Smooth muscle cell (in vitro differentiated cells): ENCODE data around the gene DDX25. TPM values are rescaled to one million over a fixed set of nuclear protein-coding genes. Genes with fewer than 3 reads are reported as not detected.
"Not testable (repeated sequence)": the region's sequence is repeated elsewhere in the genome, so short reads cannot be mapped to it uniquely, and the experiment has no call there.

Experiments used
- DNase-seq: peaks from one replicate; lab custom pipeline; 2025; ENCODE audit not compliant: unreplicated experiment; lab: John Stamatoyannopoulos, UW
- H2AFZ ChIP-seq: fragments of 200-600 bp; sonication (generic); 2 replicates; pipeline ENCODE4 v1.6.0; 2016; ENCODE audit warnings: antibody characterized with exemption, low read depth, mild to moderate bottlenecking
- H3F3A ChIP-seq: fragments of 200-600 bp; sonication (generic); 2 replicates; pipeline ENCODE4 v1.6.0; 2017; ENCODE audit warnings: antibody characterized with exemption, low read depth
- H3K27ac ChIP-seq: fragments of 200-600 bp; sonication (generic); 2 replicates; pipeline ENCODE4 v1.5.1; 2016; ENCODE audit warnings: low read depth, mild to moderate bottlenecking
- H3K27me3 ChIP-seq: fragments of 200-600 bp; sonication (generic); 2 replicates; pipeline ENCODE4 v1.6.1; 2016; ENCODE audit warnings: low read depth, mild to moderate bottlenecking
- H3K36me3 ChIP-seq: fragments of 200-600 bp; sonication (generic); 2 replicates; pipeline ENCODE4 v1.5.1; 2016; ENCODE audit warnings: low read depth
- H3K4me1 ChIP-seq: fragments of 200-600 bp; sonication (generic); 2 replicates; pipeline ENCODE4 v1.5.1; 2016; ENCODE audit warnings: low read depth
- H3K4me2 ChIP-seq: fragments of 200-600 bp; sonication (generic); 2 replicates; pipeline ENCODE4 v1.6.0; 2016; ENCODE audit warnings: mild to moderate bottlenecking
- H3K4me3 ChIP-seq: fragments of 200-600 bp; sonication (generic); 2 replicates; pipeline ENCODE4 v1.5.1; 2016; ENCODE audit warnings: mild to moderate bottlenecking
- H3K79me2 ChIP-seq: fragments of 200-600 bp; sonication (generic); 2 replicates; pipeline ENCODE4 v1.6.0; 2016; ENCODE audit warnings: low read depth, mild to moderate bottlenecking
- H3K9ac ChIP-seq: fragments of 200-600 bp; sonication (generic); 2 replicates; pipeline ENCODE4 v1.6.0; 2016; ENCODE audit warnings: low read depth
- H3K9me3 ChIP-seq: fragments of 200-600 bp; sonication (generic); replicated peaks from 2 replicates; pipeline ENCODE4 v1.5.1; 2016; ENCODE audit warnings: low read depth
- H4K20me1 ChIP-seq: fragments of 200-600 bp; sonication (generic); 2 replicates; pipeline ENCODE4 v1.6.0; 2016; ENCODE audit warnings: low read depth
- CTCF ChIP-seq: fragments of 200-600 bp; sonication (generic); IDR thresholded peaks from 2 replicates; pipeline ENCODE4 v1.5.1; 2017; ENCODE audit warnings: borderline replicate concordance, mild to moderate bottlenecking, antibody characterized with exemption; ENCODE audit not compliant: insufficient read depth, poor library complexity, severe bottlenecking
- WGBS: methylation state at CpG from one replicate; pipeline ENCODE4 v1.1.7; 2016; ENCODE audit warnings: low lambda C conversion rate; 5-methylcytosine and 5-hydroxymethylcytosine counted together
- polyA plus RNA-seq: library from polyadenylated mRNA; unstranded; fragments of >200 nt; fragmentation: Nextera tagmentation; extraction: Ambion mirVana; gene quantifications from 2 replicates; pipeline ENCODE4 v1.2.1, GENCODE V29; 2016
- total RNA-seq: library from RNA; depleted of rRNA; stranded (reverse); fragments of >200 nt; gene quantifications from 2 replicates; pipeline ENCODE4 v1.2.3, GENCODE V29; 2014

DDX25 gene
- total RNA-seq (0.09 TPM in 1 of 2 replicates, not detected in the other), polyA plus RNA-seq (0.12 TPM in 1 of 2 replicates, not detected in the other)

DNA sequence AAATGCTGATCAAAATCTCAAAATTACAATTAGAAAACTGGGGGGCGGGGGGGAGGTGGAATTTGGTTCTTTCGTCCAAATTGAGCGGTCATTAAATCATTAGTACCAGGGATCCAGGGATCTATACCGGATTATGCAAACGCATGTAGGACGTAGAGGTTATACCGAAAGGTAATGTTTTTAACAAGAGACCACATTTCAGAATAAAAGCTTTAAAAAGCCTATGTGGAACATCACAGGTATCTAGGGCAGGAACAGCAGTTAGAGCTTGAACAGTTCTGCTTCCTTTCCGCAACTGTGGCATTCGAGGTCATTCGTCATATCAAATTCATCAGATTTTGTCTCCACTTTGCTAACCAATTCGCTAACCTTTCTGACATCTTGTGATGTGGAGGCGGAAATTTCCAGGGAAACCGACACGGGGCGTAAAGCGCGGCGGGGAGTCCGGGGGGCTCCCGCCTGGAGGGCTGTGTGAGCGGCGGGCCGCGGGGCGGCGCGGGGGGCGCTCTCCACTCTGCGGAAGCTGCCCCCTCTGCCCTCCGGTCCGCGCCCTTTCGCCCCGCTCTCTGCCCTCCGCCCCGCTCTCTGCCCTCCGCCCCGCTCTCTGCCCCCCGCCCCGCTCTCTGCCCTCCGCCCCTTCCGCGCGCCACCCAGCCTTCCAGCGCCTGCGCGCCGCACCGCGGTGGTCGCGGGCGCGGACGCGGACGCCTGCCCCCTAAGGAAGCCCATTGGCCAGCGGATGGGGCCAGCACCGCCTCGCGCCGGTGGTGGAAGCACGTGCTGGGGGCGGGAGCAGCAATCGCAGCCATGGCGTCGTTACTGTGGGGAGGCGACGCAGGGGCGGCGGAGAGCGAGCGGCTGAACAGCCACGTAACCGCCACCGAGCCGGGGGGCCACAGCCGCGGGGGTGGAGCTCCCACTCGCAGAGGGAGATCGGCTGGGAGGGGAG lies at the start of gene DDX25:
TSS of gene DDX25 (plus strand) at position 798 of the 949 bp plus-strand sequence. CDS start at position 808, 10 bp downstream.
- Histone ChIP-seq H3K4me2 (peak within 1 kb of the TSS; percentile 96), H3K4me3 (peak within 1 kb of the TSS; percentile 69), H3K9ac (no peak within 1 kb of the TSS), H3K27ac (no peak within 1 kb of the TSS), H3K4me1 (peaks cover 13% of the 10 kb centered on the region), H3F3A (peaks cover 9% of the 10 kb centered on the region), H4K20me1 (no peaks in the 10 kb centered on the region), H2AFZ (no peak within 1 kb of the TSS), H3K79me2 (peaks cover 20% of the 10 kb centered on the region), H3K27me3 (peaks cover 37% of the 10 kb centered on the region), H3K36me3 (no peaks in the 10 kb centered on the region), H3K9me3 (no peaks in the 10 kb centered on the region)
- TF ChIP-seq CTCF = no peak
- no peak for DNase-seq
- 5% methylated on average over 64 of the region's 81 CpGs for WGBS

- not testable (repeated sequence) for H3K9ac ChIP-seq, H3K4me1 ChIP-seq, H2AFZ ChIP-seq, H3K27me3 ChIP-seq, H4K20me1 ChIP-seq, H3K4me3 ChIP-seq, H3K36me3 ChIP-seq, H3K27ac ChIP-seq, H3K9me3 ChIP-seq, H3F3A ChIP-seq, H3K4me2 ChIP-seq, DNase-seq, H3K79me2 ChIP-seq
- 81% methylated on average over 9 of the region's 9 CpGs for WGBS
Observed at GRCh38 chr11:125857670-125858069, 46.6 kb upstream of the DDX25 start.

DNA sequence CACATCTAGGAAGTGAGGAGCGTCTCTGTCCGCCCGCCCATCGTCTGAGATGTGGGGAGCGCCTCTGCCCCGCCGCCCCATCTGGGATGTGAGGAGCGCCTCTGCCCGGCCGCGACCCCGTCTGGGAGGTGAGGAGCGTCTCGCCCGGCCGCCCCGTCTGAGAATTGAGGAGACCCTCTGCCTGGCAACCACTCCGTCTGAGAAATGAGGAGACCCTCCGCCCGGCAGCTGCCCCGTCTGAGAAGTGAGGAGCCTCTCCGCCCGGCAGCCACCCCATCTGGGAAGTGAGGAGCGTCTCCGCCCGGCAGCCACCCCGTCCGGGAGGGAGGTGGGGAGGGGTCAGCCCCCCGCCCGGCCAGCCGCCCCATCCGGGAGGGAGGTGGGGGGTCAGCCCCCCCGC lies 41.5 kb upstream of the DDX25 start:
- DNase-seq, H3F3A ChIP-seq, H3K9ac ChIP-seq, H4K20me1 ChIP-seq, H2AFZ ChIP-seq, H3K27ac ChIP-seq, H3K36me3 ChIP-seq, H3K4me1 ChIP-seq, H3K4me3 ChIP-seq, H3K79me2 ChIP-seq, H3K9me3 ChIP-seq, H3K27me3 ChIP-seq, H3K4me2 ChIP-seq: not testable (repeated sequence)
- WGBS = 100% methylated on average over 10 of the region's 33 CpGs

- H3K79me2 ChIP-seq, H3K4me1 ChIP-seq, H4K20me1 ChIP-seq, H3K27ac ChIP-seq, H2AFZ ChIP-seq, H3K9me3 ChIP-seq, H3K9ac ChIP-seq, H3K36me3 ChIP-seq, H3K4me3 ChIP-seq, H3F3A ChIP-seq, DNase-seq, H3K4me2 ChIP-seq, H3K27me3 ChIP-seq: not testable (repeated sequence)
- WGBS = 98% methylated on average over 4 of the region's 4 CpGs
Observed at GRCh38 chr11:125865354-125865753, 39.0 kb upstream of the DDX25 start.

- Histone ChIP-seq H3K9ac (no peak overlapping the region), H4K20me1 (no peaks in the 10 kb centered on the region), H3K4me3 (no peak overlapping the region), H3K9me3 (no peaks in the 10 kb centered on the region), H3K4me2 (no peak overlapping the region), H3K4me1 (no peaks in the 10 kb centered on the region), H3K36me3 (no peaks in the 10 kb centered on the region), H3K79me2 (no peaks in the 10 kb centered on the region), H3K27me3 (no peaks in the 10 kb centered on the region), H2AFZ (no peak overlapping the region), H3K27ac (no peak overlapping the region), H3F3A (no peaks in the 10 kb centered on the region)
- 90% methylated on average over 2 of the region's 2 CpGs for WGBS
- DNase-seq = no peak
- TF ChIP-seq CTCF = no peak
Observed at GRCh38 chr11:125869521-125869920, 34.8 kb upstream of the DDX25 start.
